ENCODE results near the gene CDH23. TPM values are rescaled to one million over a fixed set of nuclear protein-coding genes. Genes with fewer than 3 reads are reported as not detected.

CDH23 gene
- total and polyA plus RNA-seq, 9 of the 15 experiments (the other 6 are each of a cell fraction or from before 2014, with no cell fraction given): 0.18 to 1.2 (median 0.47) TPM

GRCh38 chr10:71753091-71753959 is 356.6 kb downstream of the CDH23 start (continued):
- TF ChIP-seq CUX1 (CRISPR knock-in tag; IDR thresholded peaks at IDR 0.05) (peak; percentile 67; the same call in 1 of the 2 replicates), IRF1 (CRISPR knock-in tag; IDR thresholded peaks at IDR 0.05; ENCODE audit: borderline replicate concordance) (no peak), RCOR1 (IDR thresholded peaks at IDR 0.05; ENCODE audit: borderline replicate concordance in 1 of 2, low read depth in 2 of 2, low read length in 2 of 2) (peak; percentile 46 to 93; a peak in 2 of 4 replicates), SP2 (IDR thresholded peaks at IDR 0.05; ENCODE audit: extremely low read depth, low read depth, low read length, poor library complexity, severe bottlenecking) (no peak), MNT (conservative IDR thresholded peaks at IDR 0.05) (peak in 1 of 2 experiments; percentile 42; a peak in 3 of 4 replicates), ZKSCAN1 (IDR thresholded peaks at IDR 0.05; ENCODE audit: low read depth, low read length) (no peak), KLF13 (tag; IDR thresholded peaks at IDR 0.05; ENCODE audit: borderline replicate concordance, low read depth) (no peak), HSF4 (CRISPR knock-in tag; IDR thresholded peaks at IDR 0.05; ENCODE audit: borderline replicate concordance) (0 out of 2 replicates have a peak, but pooled peaks have one; percentile 36), SMAD1 (IDR thresholded peaks at IDR 0.05; ENCODE audit: low read depth, low read length, partially characterized antibody) (no peak), ZNF175 (CRISPR knock-in tag; IDR thresholded peaks at IDR 0.05; ENCODE audit: low read depth) (peak; percentile 96), PHB (CRISPR knock-in tag; IDR thresholded peaks at IDR 0.05) (peak; percentile 54; the same call in 1 of the 2 replicates), GABPB1 (CRISPR knock-in tag; IDR thresholded peaks at IDR 0.05) (peak; percentile 81), TSC22D4 (tag; IDR thresholded peaks at IDR 0.05) (no peak), KAT7 (CRISPR knock-in tag; IDR thresholded peaks at IDR 0.05; ENCODE audit: borderline replicate concordance) (peak; percentile 83; the same call in 1 of the 2 replicates)
- TF ChIP-seq, protein P1, sequence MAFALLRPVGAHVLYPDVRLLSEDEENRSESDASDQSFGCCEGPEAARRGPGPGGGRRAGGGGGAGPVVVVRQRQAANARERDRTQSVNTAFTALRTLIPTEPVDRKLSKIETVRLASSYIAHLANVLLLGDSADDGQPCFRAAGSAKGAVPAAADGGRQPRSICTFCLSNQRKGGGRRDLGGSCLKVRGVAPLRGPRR (CRISPR knock-in tag; IDR thresholded peaks at IDR 0.05): no peak
